GM18519 (cell line): Measurements from ENCODE around the gene WDR36.

ENCODE experiments used
- ATAC-seq: cut with Tn5 transposase; IDR thresholded peaks from one replicate; pipeline ENCODE4 v1.9.1; 2021; ENCODE audit warnings: mild to moderate bottlenecking, moderate library complexity; ENCODE audit not compliant: unreplicated experiment, low FRiP score

The WDR36 gene

DNA sequence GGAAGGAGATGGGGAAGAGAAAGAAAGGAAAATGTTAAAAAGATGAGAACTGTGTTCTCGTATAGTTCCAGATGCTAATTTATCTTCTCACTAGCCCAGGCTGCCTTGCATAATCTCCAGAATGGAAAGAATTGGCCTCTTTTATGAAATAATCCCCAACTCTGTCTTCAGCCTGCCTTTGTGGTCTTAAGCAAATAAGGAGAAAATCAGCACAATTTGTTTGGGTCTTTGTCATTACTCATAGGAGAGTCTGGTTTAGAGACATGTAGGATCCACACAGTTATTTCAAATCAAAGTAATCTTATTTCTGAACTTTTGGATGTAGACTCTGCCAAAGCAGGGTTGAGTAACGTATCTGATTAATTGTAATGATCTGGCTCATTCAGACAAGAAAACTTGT is 81.3 kb downstream of the WDR36 start:
- no peak for ATAC-seq
